AG08395 (cell line): ENCODE data around the gene SPATA21.

ENCODE experiments used
- DNase-seq: peaks from one replicate; pipeline ENCODE4 v3.0.0; 2012; ENCODE audit warnings: mixed read lengths, low spot score

The SPATA21 gene

DNA sequence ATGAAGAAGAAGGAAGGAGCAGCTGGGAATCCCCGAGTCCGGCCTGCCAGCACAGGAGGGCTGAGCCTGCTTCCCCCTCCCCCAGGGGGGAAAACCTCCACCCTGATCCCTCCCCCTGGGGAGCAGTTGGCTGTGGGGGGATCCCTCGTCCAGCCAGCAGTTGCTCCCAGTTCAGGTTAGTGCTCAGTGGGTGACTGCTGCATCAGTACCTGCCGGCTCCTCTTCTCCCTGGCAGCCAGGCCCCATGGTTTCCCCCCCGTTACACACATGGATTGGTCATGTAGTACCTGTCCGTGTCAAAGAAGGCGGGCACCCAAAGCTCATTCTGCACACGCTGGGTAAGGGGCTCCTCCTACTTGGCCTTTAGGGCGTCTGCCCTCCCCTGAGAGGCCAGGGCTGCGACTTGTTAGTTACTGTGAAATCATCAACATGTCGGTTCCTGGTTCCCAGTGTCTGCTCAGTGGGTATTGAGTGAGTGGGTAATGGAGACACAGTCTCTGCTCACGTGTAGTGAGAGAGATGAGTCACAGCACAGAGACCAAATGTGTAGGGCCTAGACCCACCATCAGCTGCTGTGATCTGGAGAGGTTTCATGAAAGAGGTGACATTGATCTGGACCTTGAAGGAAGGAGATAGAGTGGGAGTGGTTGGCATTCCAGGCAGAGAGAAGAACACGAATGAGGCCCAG lies 14.8 kb upstream of the SPATA21 start:
- no peak for DNase-seq

DNA sequence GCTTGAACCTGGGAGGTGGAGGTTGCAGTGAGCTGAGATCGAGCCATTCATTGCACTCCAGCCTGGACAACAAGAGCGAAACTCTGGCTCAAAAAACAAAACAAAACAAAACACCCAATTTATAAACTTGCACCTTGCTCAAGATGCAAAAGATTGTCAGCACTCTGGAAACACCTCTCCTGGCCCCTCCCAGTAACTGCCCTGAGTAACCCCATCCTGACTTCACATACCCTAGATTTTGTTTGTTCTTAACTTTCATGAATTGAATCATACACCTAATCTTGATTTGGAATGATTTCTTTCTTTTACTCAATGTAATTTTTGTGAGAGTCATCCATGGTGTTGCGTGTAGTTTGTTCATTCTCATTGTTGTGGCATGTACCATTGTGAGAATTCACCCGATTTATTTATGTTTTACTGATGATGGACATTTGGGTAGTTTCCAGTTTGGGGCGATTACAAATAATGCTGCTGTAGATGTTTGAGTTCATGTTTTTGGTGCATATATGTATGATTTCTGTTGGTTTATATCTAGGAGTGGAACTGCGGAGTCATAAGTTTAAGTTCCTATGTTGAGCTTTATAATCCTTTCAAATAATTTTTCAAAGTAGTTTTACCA lies 13.7 kb upstream of the SPATA21 start:
- no peak for DNase-seq

DNA sequence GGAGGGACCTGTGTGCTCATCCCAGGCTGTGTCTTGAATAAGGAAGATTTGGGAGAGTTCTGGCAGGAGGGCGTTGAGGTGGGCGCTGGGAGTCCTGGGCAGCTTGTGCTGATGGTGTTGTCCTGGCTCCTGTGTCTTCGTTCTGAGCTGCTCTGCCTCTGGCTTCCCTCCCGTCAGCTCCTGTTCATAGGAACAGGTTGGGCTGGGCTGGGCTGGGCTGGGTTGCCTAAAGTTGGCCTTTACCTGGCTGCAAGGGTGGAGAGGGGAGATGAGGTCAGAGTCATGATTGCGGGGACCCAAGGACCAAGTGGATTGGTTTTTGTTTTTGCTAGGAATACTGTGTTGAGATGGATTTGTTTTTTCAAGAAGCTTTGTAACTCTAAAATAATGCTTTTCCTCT lies 12.4 kb upstream of the SPATA21 start:
- no peak for DNase-seq

DNA sequence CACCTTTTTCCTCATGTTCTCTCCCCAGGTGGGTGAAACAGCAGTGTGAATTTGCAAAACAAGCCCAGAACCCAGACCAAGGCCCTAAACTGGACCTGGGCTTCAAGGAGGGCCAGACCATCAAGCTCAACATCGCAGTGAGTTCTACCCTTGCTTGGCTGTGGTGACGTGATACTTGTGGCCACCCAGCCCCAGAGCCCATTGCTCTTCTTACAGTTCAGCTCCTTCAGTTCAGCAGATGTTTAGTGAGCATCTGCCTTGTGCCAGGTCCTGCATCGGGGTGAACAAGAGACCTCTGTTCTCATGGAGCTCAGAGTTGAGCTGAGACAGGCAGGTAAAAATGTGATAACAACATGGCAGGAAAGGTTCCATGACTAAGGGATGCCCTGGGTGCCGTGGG lies 11.8 kb upstream of the SPATA21 start:
- DNase-seq: no peak

DNA sequence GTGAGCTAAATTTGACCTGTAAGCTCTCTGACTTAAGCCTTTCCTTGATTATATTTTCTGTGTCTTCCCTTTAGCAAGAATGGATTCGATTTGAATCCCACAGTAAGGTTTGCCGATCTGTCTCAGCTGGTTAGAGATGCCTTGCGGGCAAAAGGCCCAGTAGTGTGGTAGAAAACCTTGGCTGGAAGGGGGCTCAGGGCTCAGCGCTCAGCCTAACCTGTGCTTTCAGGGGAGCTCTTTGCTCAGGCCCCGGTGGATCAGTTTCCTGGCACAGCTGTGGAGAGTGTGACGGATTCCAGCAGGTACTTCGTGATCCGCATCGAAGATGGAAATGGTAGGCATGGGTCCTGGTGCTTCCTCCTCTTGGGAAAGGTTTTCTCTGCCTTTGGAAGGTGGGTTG lies 10.4 kb upstream of the SPATA21 start:
- DNase-seq: no peak

DNA sequence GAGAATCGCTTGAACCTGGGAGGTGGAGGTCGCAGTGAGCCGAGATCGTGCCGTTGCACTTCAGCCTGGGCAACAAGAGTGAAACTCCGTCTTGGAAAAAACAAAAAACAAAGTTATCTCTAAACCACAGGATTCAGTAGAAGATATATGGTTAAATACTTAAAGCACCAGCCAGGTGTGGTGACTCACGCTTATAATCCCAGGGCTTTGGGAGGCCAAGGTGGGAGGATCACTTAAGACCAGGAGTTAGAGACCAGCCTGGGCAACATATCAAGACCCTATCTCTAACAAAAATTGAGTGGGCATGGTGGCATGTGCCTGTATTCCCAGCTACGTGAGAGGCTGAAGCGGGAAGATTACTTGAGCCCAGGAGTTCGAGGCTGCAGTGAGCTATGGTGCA lies 8.9 kb upstream of the SPATA21 start:
- no peak for DNase-seq

DNA sequence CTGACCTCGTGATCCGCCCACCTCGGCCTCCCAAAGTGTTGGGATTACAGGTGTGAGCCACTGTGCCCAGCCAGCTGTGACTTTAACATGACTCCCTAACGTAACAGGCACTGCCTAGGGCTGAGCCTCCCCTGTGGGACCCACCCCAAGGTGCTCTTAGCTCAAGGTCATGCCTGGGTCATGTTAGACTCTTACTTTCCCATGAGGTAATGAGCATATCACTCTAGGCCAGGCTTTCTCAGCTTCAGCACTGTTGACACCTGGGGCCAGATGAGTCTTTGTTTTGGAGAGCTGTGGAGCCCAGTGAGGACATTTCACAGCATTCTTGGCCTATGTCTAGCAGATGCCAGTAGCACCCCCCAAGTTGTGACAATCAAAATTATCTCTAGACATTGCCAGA lies 7.8 kb upstream of the SPATA21 start:
- DNase-seq: no peak

DNA sequence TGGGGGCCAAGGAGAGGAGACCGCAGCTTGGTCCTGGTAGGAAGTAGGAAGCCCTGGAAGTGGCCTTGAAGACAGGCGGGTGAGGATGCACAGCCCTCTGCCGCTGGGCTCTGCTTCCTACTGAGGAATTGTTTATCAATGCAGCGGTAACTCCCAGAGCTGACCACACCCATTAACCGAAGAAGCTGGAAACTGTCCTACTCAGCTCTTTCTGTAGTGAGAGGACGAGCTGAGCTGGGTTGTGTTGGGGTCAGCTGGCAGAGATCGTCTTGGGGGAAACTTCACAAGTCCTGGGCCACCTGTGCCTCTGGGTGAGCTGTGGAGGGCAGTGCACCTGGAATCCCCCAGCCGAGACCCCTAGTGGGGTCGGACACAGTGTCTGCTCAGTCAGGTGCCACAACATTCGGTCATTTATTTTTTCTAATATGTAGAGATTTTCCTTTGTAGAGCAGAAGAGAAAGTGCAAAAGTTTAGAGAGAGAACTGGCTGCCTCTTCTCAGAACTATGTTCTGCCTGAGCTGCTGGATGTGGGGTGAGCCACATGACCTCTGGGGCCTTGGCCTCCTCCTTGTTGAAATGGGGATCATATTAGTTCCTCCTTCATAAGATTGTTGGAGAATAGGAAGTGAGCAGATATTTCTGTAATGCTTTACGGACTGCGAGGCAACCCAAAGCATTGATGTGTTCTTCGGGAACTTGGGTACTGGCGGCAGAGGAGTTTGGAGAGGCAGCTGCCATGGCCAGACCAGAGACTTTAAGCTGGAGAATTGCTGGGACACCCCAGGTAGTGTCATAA lies 6.9 kb upstream of the SPATA21 start:
- no peak for DNase-seq

DNA sequence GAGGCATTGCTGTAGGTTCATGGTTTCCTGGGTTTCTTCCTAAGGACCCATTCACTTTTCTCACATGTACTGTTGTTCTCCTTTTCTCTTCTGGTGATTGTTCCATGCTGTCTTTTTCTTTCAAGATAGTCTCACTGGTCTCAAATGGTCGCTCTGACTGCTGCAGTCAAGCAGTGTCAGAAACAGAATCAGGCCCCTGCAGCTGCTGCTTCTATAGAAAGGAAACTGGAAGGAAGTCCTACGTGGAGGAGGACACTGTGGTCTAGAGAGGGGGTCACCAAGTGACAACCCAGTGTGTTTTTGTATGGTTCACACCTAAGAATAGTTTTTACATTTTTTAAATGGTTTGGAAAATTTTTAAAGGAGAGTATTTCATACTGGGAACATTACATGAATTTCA lies 5.7 kb upstream of the SPATA21 start:
- no peak for DNase-seq

DNA sequence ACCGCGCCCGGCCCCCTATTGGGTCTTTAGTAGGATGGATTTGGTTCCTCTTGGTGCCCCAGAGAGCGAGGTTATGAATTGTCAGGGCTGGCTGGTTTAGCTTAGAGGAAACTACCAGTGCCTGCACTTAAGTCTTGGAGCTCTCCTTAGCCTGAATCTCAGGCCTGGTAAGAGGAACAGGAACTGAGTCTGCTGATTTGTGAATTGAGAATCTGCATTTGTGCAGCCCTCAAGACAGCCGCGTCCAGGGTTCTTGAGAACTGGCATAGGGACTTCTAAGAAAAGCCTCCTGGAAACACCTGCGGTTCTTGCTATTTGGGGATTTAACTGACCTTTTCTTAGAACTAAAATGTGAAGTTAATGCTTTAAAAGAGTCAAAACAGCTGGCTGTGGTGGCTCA lies 5.0 kb upstream of the SPATA21 start:
- DNase-seq: no peak

DNA sequence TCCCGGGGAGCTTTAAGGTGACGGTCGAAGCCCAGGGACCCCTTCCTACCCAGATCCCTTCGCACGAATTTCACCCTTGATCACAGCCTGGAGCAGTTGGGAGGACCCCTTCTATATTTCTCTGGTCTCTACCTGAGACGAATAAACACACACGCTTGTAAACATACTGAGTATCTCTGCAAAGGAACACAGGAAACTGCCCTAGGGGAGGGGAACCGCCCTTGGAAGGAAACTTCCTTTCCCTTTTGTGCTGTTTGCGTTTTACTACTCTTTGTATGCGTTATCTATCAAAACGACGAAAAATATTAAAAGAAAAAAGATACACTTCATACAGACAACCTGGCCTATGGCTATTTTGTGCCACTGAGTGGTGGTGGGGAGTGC lies 4.0 kb upstream of the SPATA21 start:
- DNase-seq: no peak

DNA sequence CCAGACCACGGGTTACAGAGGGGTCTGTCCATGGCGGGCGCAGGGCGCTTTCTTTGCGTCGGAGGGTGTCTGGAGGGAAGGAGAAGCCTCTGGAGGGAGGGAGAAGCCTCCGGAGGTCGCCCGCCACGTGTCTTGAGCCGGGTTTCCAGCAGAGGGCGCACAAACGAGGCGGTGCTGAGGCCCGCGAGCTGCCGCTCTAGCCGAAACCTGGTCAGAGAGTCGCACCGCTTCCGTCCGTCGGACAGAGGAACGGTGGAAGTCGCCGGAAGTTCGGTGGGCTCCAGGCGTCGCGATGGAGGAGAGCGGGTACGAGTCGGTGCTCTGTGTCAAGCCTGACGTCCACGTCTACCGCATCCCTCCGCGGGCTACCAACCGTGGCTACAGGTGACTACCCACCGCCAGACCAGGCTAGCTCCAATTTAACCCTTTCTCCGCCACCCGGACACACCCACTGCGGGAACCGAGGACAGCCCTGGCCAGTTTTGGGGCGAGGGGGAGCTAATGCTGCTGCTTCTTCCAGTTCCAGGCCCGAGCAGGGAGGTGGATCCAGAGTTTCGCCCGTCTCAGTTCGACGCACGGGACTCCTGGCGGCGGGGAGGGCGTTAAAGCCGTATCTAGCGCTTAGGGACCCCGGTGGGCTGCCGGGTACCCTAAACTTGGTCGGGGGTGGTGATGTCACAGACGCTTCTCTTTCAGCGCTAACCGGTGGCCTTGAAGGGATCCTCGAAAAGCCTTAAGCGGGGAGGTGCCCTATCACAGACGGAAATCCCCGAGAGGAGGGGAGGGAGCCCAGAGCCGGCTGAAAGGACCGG lies 3.5 kb upstream of the SPATA21 start, which contains the start of gene NECAP2:
Gene NECAP2 (plus strand): TSS at position 255 of the 812 bp plus-strand sequence. CDS start 38 bp downstream, at position 293.
- DNase-seq: peak; percentile 95

DNA sequence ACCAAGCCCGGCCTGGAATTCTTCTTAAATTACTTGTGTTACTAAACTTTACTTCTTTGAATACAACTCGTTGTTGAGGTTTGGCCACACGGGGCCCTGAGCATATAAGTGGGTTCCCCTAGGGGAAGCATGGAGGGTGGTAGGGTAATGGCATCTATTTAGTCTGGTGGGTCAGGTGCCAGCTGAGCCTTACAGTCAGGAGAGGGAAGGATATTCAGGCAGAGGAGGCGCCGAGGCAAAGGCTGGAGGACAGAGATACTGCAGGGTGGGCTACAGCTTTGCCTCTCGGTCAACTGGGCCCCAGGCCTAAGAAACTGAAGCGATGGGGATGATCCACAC lies 2.9 kb upstream of the SPATA21 start:
- peak; percentile 33 for DNase-seq

DNA sequence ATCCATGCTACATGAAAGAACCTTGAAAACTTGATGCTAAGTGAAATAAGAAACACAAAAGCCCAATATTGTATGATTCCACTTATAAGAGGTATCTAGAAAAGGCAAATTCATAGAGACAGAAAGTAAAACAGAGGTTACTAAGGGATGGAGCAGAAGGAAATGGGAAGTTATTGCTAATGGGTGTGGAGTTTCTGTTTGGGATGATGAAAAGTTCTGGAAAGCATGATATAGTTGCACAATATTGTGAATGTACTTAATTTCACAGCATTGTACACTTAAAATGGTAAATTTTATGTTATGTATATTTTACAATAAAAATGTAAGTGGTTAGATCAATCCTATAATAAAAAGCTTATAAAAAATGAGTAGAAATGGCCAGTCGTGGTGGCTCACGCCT lies 1.7 kb upstream of the SPATA21 start:
- DNase-seq: no peak

DNA sequence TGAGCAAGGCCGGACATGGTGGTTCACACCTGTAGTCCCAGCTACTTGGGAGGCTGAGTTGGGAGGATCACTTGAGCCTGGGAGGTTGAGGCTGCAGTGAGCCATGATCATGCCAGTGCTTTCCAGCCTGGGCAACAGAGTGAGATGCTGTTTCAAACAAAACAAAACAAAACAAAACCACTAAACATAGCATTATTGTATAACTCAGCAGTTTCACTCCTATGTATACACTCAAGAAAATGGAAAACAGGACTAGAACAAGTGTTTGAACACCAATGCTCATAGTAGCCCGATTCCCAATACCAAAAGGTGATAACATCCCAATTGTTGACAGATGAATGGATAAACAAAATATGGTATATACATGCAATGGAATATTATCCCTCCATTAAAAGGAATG lies 1.3 kb upstream of the SPATA21 start:
- no peak for DNase-seq

DNA sequence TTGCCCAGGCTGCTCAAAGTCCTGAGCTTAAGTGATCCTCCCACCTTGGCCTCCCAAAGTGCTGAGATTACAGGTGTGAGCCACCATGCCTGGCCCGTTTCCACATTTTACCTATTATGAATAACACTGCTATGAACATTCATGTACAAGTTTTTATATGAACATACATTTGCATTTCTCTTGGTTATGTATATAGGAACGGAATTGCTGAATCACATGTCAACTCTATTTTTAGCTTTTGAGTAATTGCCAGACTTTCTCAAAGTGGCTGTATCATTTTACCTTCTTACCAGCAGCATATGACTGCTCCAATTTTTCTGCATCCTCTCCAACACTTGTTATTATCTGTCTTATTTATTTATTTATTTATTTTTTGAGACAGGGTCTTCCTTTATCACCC lies 2.7 kb downstream of the SPATA21 start:
- DNase-seq: no peak

DNA sequence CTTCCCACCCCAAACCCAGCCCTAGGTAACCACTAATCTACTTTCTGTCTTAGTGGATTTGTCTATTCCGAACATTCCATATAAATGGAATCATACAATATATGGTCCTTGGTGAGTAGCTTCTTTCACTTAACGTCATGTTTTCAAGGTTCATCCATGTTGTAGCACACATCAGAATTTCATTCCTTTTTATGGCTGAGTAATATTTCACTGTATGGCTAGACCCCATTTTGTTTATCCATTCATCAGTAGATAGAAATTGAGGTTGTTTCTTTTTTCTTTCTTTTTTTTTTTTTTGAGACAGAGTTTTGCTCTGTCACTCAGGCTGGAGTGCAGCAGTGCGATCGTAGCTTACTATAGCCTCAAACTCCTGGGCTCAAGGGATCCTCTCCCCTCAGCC lies 3.2 kb downstream of the SPATA21 start:
- DNase-seq: no peak

DNA sequence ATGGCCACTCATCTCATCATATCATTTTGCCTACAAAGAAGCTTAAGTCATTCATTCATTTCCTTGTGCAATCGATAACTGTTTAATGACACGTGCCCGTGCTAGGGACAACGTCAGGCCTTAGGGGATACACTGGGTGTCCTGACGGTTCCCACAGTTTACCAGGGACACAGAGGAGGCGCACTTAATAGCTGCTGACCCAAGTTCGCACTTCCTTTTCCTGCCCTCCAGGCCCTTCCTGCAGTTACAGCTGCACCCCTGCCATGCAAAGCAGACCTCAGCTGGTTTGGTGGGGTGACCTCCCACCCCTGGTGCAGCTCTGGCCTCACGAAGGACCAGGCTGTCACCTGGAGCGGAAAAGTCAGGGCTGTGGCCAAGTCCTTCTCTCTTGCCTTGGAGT lies 4.2 kb downstream of the SPATA21 start:
- DNase-seq: no peak

DNA sequence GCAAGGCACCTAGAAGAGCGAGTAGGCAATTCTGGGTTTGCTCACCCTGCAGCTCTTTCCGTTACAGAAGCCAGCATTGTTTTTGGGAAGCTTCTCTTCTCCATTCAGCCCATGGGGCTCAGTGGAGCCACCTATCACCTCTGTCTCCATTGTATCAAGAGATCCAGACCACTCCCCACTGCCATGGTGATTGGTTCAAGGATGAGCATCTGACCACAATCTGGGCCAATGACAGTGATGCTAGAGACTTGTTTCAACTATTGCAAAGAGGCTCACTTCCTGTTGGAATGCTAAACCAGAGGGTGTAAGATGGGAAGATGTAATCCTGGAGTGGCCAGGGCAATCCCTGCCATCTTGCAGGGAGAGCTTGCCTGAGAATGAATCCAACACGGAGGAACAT lies 6.6 kb downstream of the SPATA21 start:
- no peak for DNase-seq

DNA sequence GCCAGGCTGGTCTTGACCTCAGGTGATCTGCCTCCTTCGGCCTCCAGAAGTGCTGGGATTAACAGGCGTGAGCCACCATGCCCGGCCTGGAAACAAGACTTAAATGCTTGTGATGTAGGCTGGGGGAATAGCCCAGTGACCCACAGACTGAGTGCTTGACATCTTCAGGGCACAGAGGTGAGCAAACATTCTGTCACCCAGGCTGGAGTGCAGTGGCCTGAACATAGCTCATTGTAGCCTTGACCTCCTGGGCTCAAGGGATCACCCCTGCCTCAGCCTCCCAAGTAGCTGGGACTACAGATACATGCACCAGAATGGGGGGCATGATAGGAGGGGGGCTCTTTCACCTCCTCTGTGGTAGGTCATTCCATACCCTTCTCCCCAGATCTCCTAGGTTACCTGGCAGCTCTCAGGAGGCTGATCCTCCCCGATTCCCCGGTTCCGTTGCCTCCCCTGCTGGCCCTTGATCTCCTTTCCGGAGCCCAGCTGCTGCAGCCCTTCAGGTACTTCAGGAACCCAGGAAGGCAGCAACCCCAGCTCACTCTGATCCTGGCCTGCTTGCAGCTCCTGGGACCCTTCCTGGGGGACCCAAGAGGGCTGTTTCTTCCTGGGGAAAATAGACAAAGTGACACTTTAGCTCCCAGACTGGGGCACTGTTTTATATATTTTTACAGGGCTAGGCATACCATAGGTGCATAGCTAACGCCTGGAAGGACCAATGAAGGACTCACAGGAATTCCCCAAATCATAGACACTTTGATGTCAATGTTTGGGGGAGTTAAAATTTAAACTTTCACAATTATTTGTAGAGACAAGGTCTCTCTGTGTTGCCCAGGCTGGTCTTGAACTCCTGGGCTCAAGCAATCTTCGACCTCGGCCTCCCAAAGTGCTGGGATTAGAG lies 11.8 kb downstream of the SPATA21 start:
- DNase-seq: no peak

DNA sequence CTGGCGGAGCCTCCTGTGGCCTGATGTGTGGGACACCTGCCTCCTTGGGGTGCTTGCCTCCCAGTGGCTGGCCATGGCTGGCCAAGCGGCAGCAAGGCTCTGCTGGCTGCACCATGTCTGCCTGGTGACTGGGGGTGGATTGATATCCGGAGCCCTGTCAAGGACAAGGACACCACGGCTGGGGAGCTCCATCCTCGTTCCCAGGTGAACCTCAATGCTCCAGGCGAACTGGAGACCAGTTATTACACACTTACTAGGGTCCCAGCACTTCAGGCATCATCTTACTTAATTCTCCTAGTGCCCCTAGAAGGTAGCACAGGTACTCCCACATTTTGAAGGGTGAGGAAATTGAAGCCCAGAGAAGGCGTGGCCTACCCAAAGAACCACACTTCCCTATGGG lies 15.2 kb downstream of the SPATA21 start:
- no peak for DNase-seq

DNA sequence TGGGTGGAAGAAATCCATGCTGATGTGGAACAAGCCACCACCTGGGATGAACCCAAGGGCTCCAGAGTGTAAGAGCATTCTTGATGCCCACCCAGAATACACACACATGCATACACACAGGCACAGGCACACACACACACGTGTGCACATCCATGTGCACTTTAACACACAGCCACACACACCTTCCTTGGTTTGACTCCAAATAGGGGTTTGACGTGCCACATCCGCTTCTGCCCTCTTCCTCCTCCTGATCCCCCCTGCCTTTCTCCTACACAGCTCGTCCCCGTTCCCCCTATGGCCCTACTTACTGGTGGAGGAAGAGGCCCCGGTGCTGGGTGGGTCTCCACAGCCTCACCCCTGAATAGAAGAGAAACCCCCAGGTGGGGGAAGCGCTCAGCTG lies 16.0 kb downstream of the SPATA21 start:
- DNase-seq: no peak
